HCT116 (cell line): ENCODE data around the gene PTGR2. TPM values are rescaled to one million over a fixed set of nuclear protein-coding genes. Genes with fewer than 3 reads are reported as not detected.
"Not testable (repeated sequence)": the region's sequence is repeated elsewhere in the genome, so short reads cannot be mapped to it uniquely, and the experiment has no call there.

ENCODE experiments used
- ATAC-seq: fragments of 200-7000 bp; cut with Tn5 transposase; 2 replicates; pipeline ENCODE4 v1.9.1; 2020; ENCODE audit warnings: mild to moderate bottlenecking, moderate library complexity
- BruUV-seq: library from RNA; stranded (reverse); fragments of 400-500 nt; replicated peaks from 2 replicates; lab custom pipeline; 2021; lab: Mats Ljungman, UMichigan
- CTCF ChIA-PET: fragments of 300-600 bp; sonication (Branson Sonifier 250); formaldehyde crosslinking; loops from one replicate; lab custom pipeline; 2021; ENCODE audit warnings: antibody characterized with exemption; lab: Charles Lee
- POLR2A ChIA-PET: fragments of 300-600, 350-600 bp; sonication (Branson Sonifier 250); formaldehyde crosslinking; loops from one replicate; lab custom pipeline; 2021; ENCODE audit warnings: antibody characterized with exemption; lab: Charles Lee
- RAD21 ChIA-PET, 2 experiments: fragments of 300-600 bp; sonication (Branson Sonifier 250); formaldehyde crosslinking; loops; one replicate each; lab custom pipeline; 2023; ENCODE audit warnings: low total read pairs in 2 of 2; ENCODE audit not compliant: uncharacterized antibody in 2 of 2, unreplicated experiment in 2 of 2, low non-redundant PET in 1 of 2; lab: Charles Lee
- DNase-seq: peaks from one replicate; pipeline ENCODE4 v3.0.0-alpha.2; 2010; ENCODE audit warnings: low read depth, low spot score
- H2AFZ ChIP-seq: fragments of 200-600 bp; shearing (Covaris generic), sonication (generic); 2 replicates; pipeline ENCODE4 v1.6.1; 2017; ENCODE audit warnings: low read depth, mixed run types, mixed read lengths, antibody characterized with exemption, low read length; ENCODE audit not compliant: poor library complexity, severe bottlenecking
- H3K27ac ChIP-seq: 2 replicates; pipeline ENCODE4 v1.5.1; 2012; ENCODE audit warnings: low read depth, low read length
- H3K27me3 ChIP-seq: fragments of 200-600 bp; sonication (generic); 2 replicates; pipeline ENCODE4 v1.6.1; 2016; ENCODE audit warnings: mixed run types, low read length, mixed read lengths; ENCODE audit not compliant: insufficient read depth
- H3K36me3 ChIP-seq, 2 experiments: fragments of 200-500 bp in 1 of 2; fragments of 200-600 bp in 1 of 2; sonication (Bioruptor generic) in 1 of 2; sonication (generic) in 1 of 2; 2 replicates each; pipeline versions ENCODE4 v1.5.1 to v1.6.1; 2014 to 2016; ENCODE audit warnings: low read length in 2 of 2, inconsistent platforms in 1 of 2, mixed read lengths in 1 of 2, mixed run types in 1 of 2; ENCODE audit not compliant: insufficient read depth in 2 of 2, control insufficient read depth in 1 of 2
- H3K4me1 ChIP-seq, 2 experiments: fragments of 200-600 bp in 1 of 2; sonication (generic) in 1 of 2; 2 replicates each; pipeline versions ENCODE4 v1.5.1 to v1.6.1; 2012 to 2017; ENCODE audit warnings: low read length in 2 of 2, inconsistent platforms in 1 of 2, mild to moderate bottlenecking in 1 of 2, mixed read lengths in 1 of 2, mixed run types in 1 of 2, moderate library complexity in 1 of 2; ENCODE audit not compliant: insufficient read depth in 2 of 2, control insufficient read depth in 1 of 2
- H3K4me2 ChIP-seq: fragments of 200-600 bp; sonication (generic); 2 replicates; pipeline ENCODE4 v1.6.1; 2017; ENCODE audit warnings: mixed run types, low read length, mixed read lengths
- H3K4me3 ChIP-seq, 2 experiments: fragments of 200-600 bp in 1 of 2; sonication (generic) in 1 of 2; replicated peaks in 1 of 2; 2 replicates each; pipeline ENCODE4 v1.5.1; 2011 to 2016; ENCODE audit warnings: low read length in 2 of 2, control low read depth in 1 of 2, low read depth in 1 of 2, mild to moderate bottlenecking in 1 of 2, mixed read lengths in 1 of 2, mixed run types in 1 of 2
- H3K79me2 ChIP-seq: fragments of 200-600 bp; sonication (generic); 2 replicates; pipeline ENCODE4 v1.6.1; 2017; ENCODE audit warnings: mild to moderate bottlenecking, mixed run types, low read length, moderate library complexity, mixed read lengths; ENCODE audit not compliant: insufficient read depth
- H3K9ac ChIP-seq: fragments of 200-600 bp; sonication (generic); 2 replicates; pipeline ENCODE4 v1.6.1; 2016; ENCODE audit warnings: low read length, mixed read lengths
- H3K9me2 ChIP-seq: fragments of 200-600 bp; sonication (generic), shearing (Covaris generic); 2 replicates; pipeline ENCODE4 v1.6.1; 2017; ENCODE audit warnings: mixed run types, mild to moderate bottlenecking, moderate library complexity; ENCODE audit not compliant: insufficient read depth
- H3K9me3 ChIP-seq, 2 experiments: fragments of 200-500 bp in 1 of 2; fragments of 200-600 bp in 1 of 2; sonication (Bioruptor generic) in 1 of 2; sonication (generic) in 1 of 2; 2 replicates each; pipeline ENCODE4 v1.6.1; 2014 to 2017; ENCODE audit warnings: low read length in 2 of 2, mixed read lengths in 2 of 2, inconsistent platforms in 1 of 2, low read depth in 1 of 2, mild to moderate bottlenecking in 1 of 2, mixed run types in 1 of 2, moderate library complexity in 1 of 2; ENCODE audit not compliant: control insufficient read depth in 1 of 2, insufficient read depth in 1 of 2
- H4K20me1 ChIP-seq: fragments of 200-600 bp; sonication (generic), shearing (Covaris generic); 2 replicates; pipeline ENCODE4 v1.6.1; 2017; ENCODE audit warnings: mixed run types, mild to moderate bottlenecking, moderate library complexity; ENCODE audit not compliant: insufficient read depth
- CTCF ChIP-seq, 3 experiments: fragments of 200-600 bp in 1 of 3; sonication (generic) in 1 of 3; IDR thresholded peaks in 2 of 3; conservative IDR thresholded peaks in 1 of 3; 2 replicates each; pipeline ENCODE4 v1.5.1; 2012 to 2017; ENCODE audit warnings: low read depth in 2 of 3, low read length in 2 of 3, antibody characterized with exemption in 1 of 3, borderline replicate concordance in 1 of 3, control low read depth in 1 of 3, mild to moderate bottlenecking in 1 of 3, mixed read lengths in 1 of 3, mixed run types in 1 of 3, moderate library complexity in 1 of 3; ENCODE audit not compliant: insufficient read depth in 1 of 3
- EZH2 ChIP-seq: fragments of 200-600 bp; sonication (generic); IDR thresholded peaks from 2 replicates; pipeline ENCODE4 v1.6.1; 2017; ENCODE audit warnings: antibody characterized with exemption, mixed run types
- FOSL1 ChIP-seq: IDR thresholded peaks from 2 replicates; pipeline ENCODE4 v1.6.1; 2012; ENCODE audit warnings: low read depth
- POLR2A ChIP-seq: IDR thresholded peaks from 2 replicates; pipeline ENCODE4 v1.7.0; 2011; ENCODE audit warnings: borderline replicate concordance; ENCODE audit not compliant: insufficient read depth, insufficient read length; ENCODE audit errors: extremely low read depth
- RAD21 ChIP-seq: IDR thresholded peaks from 2 replicates; pipeline ENCODE4 v1.6.1; 2012; ENCODE audit warnings: low read depth, mild to moderate bottlenecking
- SP1 ChIP-seq: IDR thresholded peaks from 2 replicates; pipeline ENCODE4 v1.6.1; 2012; ENCODE audit warnings: low read depth
- YY1 ChIP-seq: IDR thresholded peaks from 2 replicates; pipeline ENCODE4 v1.6.1; 2011; ENCODE audit warnings: low read length, low read depth, moderate library complexity, mild to moderate bottlenecking; ENCODE audit not compliant: insufficient replicate concordance; ENCODE audit errors: extremely low read depth
- ZBTB33 ChIP-seq: IDR thresholded peaks from 2 replicates; pipeline ENCODE4 v1.6.1; 2011; ENCODE audit warnings: mild to moderate bottlenecking, low read length, moderate library complexity; ENCODE audit not compliant: insufficient replicate concordance; ENCODE audit errors: extremely low read depth
- ZFX ChIP-seq: fragments of 450-650 bp; IDR thresholded peaks from 2 replicates; pipeline ENCODE4 v1.6.1; 2017
- intact Hi-C: fragments of 100-400 bp; cut with micrococcal nuclease; formaldehyde crosslinking; loops from 2 replicates; pipeline ENCODE4 v1.10.0; 2022
- total RNA-seq: library from RNA; stranded (reverse); gene quantifications from one replicate; pipeline ENCODE4 v1.2.1, GENCODE V29; 2021; ENCODE audit not compliant: unreplicated experiment

The PTGR2 gene
- total RNA-seq, 1 experiment from 2014 or later, result 22.1 TPM

DNA sequence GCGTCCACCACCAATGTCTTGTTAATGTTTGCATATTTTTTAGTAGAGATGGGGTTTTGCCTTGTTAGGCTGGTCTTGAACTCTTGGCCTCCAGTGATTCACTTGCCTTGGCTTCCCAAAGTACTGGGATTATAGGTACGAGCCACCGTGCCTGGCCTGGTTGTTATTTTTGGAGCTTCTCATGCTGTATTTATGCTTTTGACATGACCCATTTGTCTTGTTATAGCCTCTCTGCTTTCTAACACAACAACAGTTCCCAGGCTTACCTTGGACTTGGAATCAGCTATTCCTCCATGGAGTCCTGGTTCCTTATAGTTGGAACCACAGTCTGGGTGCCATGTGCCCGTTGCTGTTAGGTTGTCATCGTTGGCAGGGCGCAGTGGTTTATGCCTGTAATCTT, 64.7 kb downstream of the PTGR2 start:
- H3K79me2 ChIP-seq, result peaks cover 42% of the 10 kb centered on the region
- POLR2A ChIA-PET, result no interaction called here
- H3K9me2 ChIP-seq, result no peaks in the 10 kb centered on the region
- H3K27ac ChIP-seq, result no peak overlapping the region
- no peak for DNase-seq
- RAD21 ChIA-PET, result no interaction called here
- TF ChIP-seq YY1 (no peak), FOSL1 (no peak), SP1 (no peak), CTCF (IDR thresholded peaks at IDR 0.05 in 2 of 3, conservative IDR thresholded peaks at IDR 0.05 in 1 of 3; ENCODE audit: borderline replicate concordance in 1 of 3, insufficient read depth in 1 of 3, low read depth in 2 of 3, low read length in 2 of 3) (no peak), POLR2A (no peak), ZFX (no peak), RAD21 (no peak), ZBTB33 (no peak), EZH2 (no peak)
- TF ChIP-seq, all 23 proteins: peak for 0
- peaks cover 21 to 22% of the 10 kb centered on the region in 2 experiments for H3K36me3 ChIP-seq
- H3K4me1 ChIP-seq, result peaks cover 6 to 19% of the 10 kb centered on the region in 2 experiments
- ATAC-seq, result no peak
- H2AFZ ChIP-seq, result no peak overlapping the region
- intact Hi-C loops, result no loop called here
- CTCF ChIA-PET, result no interaction called here
- H3K9ac ChIP-seq, result no peak overlapping the region
- no peaks in the 10 kb centered on the region for H4K20me1 ChIP-seq
- H3K4me2 ChIP-seq, result no peak overlapping the region
- BruUV-seq, result no TSS peak
- no peaks in the 10 kb centered on the region; a peak in 1 of 4 replicates for H3K9me3 ChIP-seq
- no peaks in the 10 kb centered on the region for H3K27me3 ChIP-seq
- H3K4me3 ChIP-seq, result no peak overlapping the region

GRCh38 chr14:73919457-73919856, 67.8 kb downstream of the PTGR2 start:
- intact Hi-C loops, H4K20me1 ChIP-seq, H3K27ac ChIP-seq, POLR2A ChIA-PET, H3K4me2 ChIP-seq, H3K4me3 ChIP-seq, H3K9me2 ChIP-seq, H3K9me3 ChIP-seq, BruUV-seq, H3K9ac ChIP-seq, H3K27me3 ChIP-seq, ATAC-seq, H2AFZ ChIP-seq, RAD21 ChIA-PET, DNase-seq, CTCF ChIA-PET: not testable (repeated sequence)
- peaks cover 29% of the 10 kb centered on the region for H3K79me2 ChIP-seq
- peaks cover 16 to 34% of the 10 kb centered on the region in 2 experiments; a peak in 3 of 4 replicates for H3K36me3 ChIP-seq
- H3K4me1 ChIP-seq, result peaks cover 6 to 19% of the 10 kb centered on the region in 2 experiments
